H1 (cell line): ENCODE measurements around the gene ERC1. TPM values are rescaled to one million over a fixed set of nuclear protein-coding genes. Genes with fewer than 3 reads are reported as not detected.

ENCODE experiments used
- CTCF ChIA-PET: fragments of 300-600 bp; sonication (Branson Sonifier 250); formaldehyde crosslinking; loops from one replicate; lab custom pipeline; 2021; ENCODE audit not compliant: partially characterized antibody; lab: Charles Lee
- POLR2A ChIA-PET: fragments of 300-600 bp; sonication (Branson Sonifier 250); formaldehyde crosslinking; loops from one replicate; lab custom pipeline; 2021; ENCODE audit warnings: inconsistent platforms; ENCODE audit not compliant: partially characterized antibody; lab: Charles Lee
- DNase-seq, 2 experiments: peaks; one replicate each; pipeline versions ENCODE4 v3.0.0 to v3.0.0-alpha.2; 2010 to 2022; ENCODE audit warnings: low spot score in 2 of 2, low read depth in 1 of 2, mixed read lengths in 1 of 2
- FAIRE-seq: peaks from 2 replicates; lab custom pipeline; 2011; peaks lifted over from hg19 to GRCh38; lab: Jason Lieb, UNC
- H2AFZ ChIP-seq: 2 replicates; pipeline ENCODE4 v1.8.1; 2012; ENCODE audit warnings: low read length, inconsistent platforms
- H2AK5ac ChIP-seq: 2 replicates; pipeline ENCODE4 v1.6.1; 2013; ENCODE audit warnings: low read depth, low read length
- H2BK120ac ChIP-seq: replicated peaks from 2 replicates; pipeline ENCODE3; 2013; ENCODE audit warnings: low read depth, low read length, inconsistent platforms
- H2BK12ac ChIP-seq: 2 replicates; pipeline ENCODE4 v1.6.1; 2013; ENCODE audit warnings: low read depth, low read length
- H2BK15ac ChIP-seq: 2 replicates; pipeline ENCODE4 v1.6.1; 2013; ENCODE audit warnings: low read length
- H2BK20ac ChIP-seq: 2 replicates; pipeline ENCODE4 v1.6.1; 2013; ENCODE audit warnings: low read length
- H2BK5ac ChIP-seq: 2 replicates; pipeline ENCODE4 v1.6.1; 2013; ENCODE audit warnings: low read depth, low read length
- H3K14ac ChIP-seq: 2 replicates; pipeline ENCODE4 v1.6.1; 2013; ENCODE audit warnings: inconsistent platforms; ENCODE audit not compliant: insufficient read length
- H3K18ac ChIP-seq: 2 replicates; pipeline ENCODE4 v1.6.1; 2013; ENCODE audit warnings: low read length; ENCODE audit errors: extremely low read depth
- H3K23ac ChIP-seq: 2 replicates; pipeline ENCODE4 v1.6.1; 2013; ENCODE audit warnings: inconsistent platforms; ENCODE audit not compliant: insufficient read length
- H3K23me2 ChIP-seq: 2 replicates; pipeline ENCODE4 v1.6.1; 2013; ENCODE audit warnings: low read depth, low read length
- H3K27ac ChIP-seq: 2 replicates; pipeline ENCODE4 v1.6.1; 2011; ENCODE audit warnings: low read depth, low read length, inconsistent platforms
- H3K27me3 ChIP-seq, 4 experiments: replicated peaks in 1 of 4; 1 replicate in 1 of 4; 2 replicates in 3 of 4; pipeline versions ENCODE4 v1.6.1 to v1.8.1; 2011 to 2013; ENCODE audit warnings: low read length in 3 of 4, mild to moderate bottlenecking in 3 of 4, inconsistent platforms in 2 of 4, mixed read lengths in 2 of 4, moderate library complexity in 1 of 4; ENCODE audit not compliant: control insufficient read depth in 3 of 4, insufficient read depth in 3 of 4; ENCODE audit errors: extremely low read depth in 1 of 4
- H3K36me3 ChIP-seq, 4 experiments: 2 replicates each; pipeline versions ENCODE4 v1.6.1 to v1.8.1; 2011 to 2013; ENCODE audit warnings: mild to moderate bottlenecking in 4 of 4, low read length in 3 of 4, moderate library complexity in 2 of 4, control low read depth in 1 of 4, inconsistent platforms in 1 of 4; ENCODE audit not compliant: insufficient read depth in 4 of 4, control insufficient read depth in 2 of 4
- H3K4ac ChIP-seq: replicated peaks from 2 replicates; pipeline ENCODE3; 2013; ENCODE audit warnings: low read length, low read depth, mixed read lengths, inconsistent platforms; ENCODE audit not compliant: insufficient read length
- H3K4me1 ChIP-seq, 4 experiments: replicated peaks in 1 of 4; 1 replicate in 1 of 4; 2 replicates in 3 of 4; pipeline versions ENCODE4 v1.6.1 to v1.8.1; 2011 to 2013; ENCODE audit warnings: low read length in 3 of 4, inconsistent platforms in 2 of 4, mixed read lengths in 1 of 4; ENCODE audit not compliant: insufficient read depth in 4 of 4, control insufficient read depth in 3 of 4
- H3K4me2 ChIP-seq, 2 experiments: 2 replicates each; pipeline versions ENCODE4 v1.6.1 to v1.8.1; 2011 to 2013; ENCODE audit warnings: low read depth in 2 of 2, low read length in 2 of 2, control low read depth in 1 of 2, inconsistent platforms in 1 of 2, mild to moderate bottlenecking in 1 of 2; ENCODE audit not compliant: insufficient read depth in 1 of 2
- H3K4me3 ChIP-seq, 4 experiments: fragments of 200-600, 300-600 bp in 1 of 4; sonication (generic), shearing (Covaris generic), sonication (Bioruptor Twin) in 1 of 4; 2 replicates each; pipeline versions ENCODE4 v1.5.1 to v1.8.1; 2011 to 2016; ENCODE audit warnings: low read length in 4 of 4, low read depth in 3 of 4, control low read depth in 2 of 4, inconsistent platforms in 2 of 4, mild to moderate bottlenecking in 2 of 4, mixed read lengths in 1 of 4, moderate library complexity in 1 of 4; ENCODE audit not compliant: insufficient read depth in 2 of 4; ENCODE audit errors: extremely low read depth in 1 of 4
- H3K56ac ChIP-seq: replicated peaks from 2 replicates; pipeline ENCODE3; 2013; ENCODE audit warnings: low read depth, mild to moderate bottlenecking, mixed read lengths, low read length, inconsistent platforms; ENCODE audit not compliant: insufficient read length
- H3K79me1 ChIP-seq: 2 replicates; pipeline ENCODE4 v1.6.1; 2013; ENCODE audit warnings: low read depth, low read length, control low read depth
- H3K79me2 ChIP-seq, 2 experiments: 2 replicates each; pipeline versions ENCODE4 v1.6.1 to v1.8.1; 2012 to 2013; ENCODE audit warnings: low read length in 2 of 2, mild to moderate bottlenecking in 2 of 2, inconsistent platforms in 1 of 2; ENCODE audit not compliant: insufficient read depth in 2 of 2, control insufficient read depth in 1 of 2
- H3K9ac ChIP-seq, 4 experiments: replicated peaks in 1 of 4; 1 replicate in 1 of 4; 2 replicates in 3 of 4; pipeline versions ENCODE4 v1.6.1 to v1.8.1; 2011 to 2013; ENCODE audit warnings: low read depth in 3 of 4, low read length in 3 of 4, control low read depth in 2 of 4, mild to moderate bottlenecking in 2 of 4, moderate library complexity in 2 of 4, inconsistent platforms in 1 of 4; ENCODE audit errors: extremely low read depth in 1 of 4
- H3K9me3 ChIP-seq, 2 experiments: 2 replicates each; pipeline versions ENCODE4 v1.6.1 to v1.8.1; 2012 to 2013; ENCODE audit warnings: mild to moderate bottlenecking in 2 of 2, moderate library complexity in 2 of 2, control low read depth in 1 of 2, inconsistent platforms in 1 of 2, low read depth in 1 of 2, low read length in 1 of 2, mixed read lengths in 1 of 2; ENCODE audit not compliant: insufficient read depth in 2 of 2
- H4K20me1 ChIP-seq, 2 experiments: replicated peaks in 1 of 2; 2 replicates each; pipeline versions ENCODE3 to v1.8.1; 2011 to 2013; ENCODE audit warnings: inconsistent platforms in 2 of 2, low read length in 2 of 2, mild to moderate bottlenecking in 1 of 2; ENCODE audit not compliant: insufficient read depth in 2 of 2, control insufficient read depth in 1 of 2
- H4K5ac ChIP-seq: 2 replicates; pipeline ENCODE4 v1.6.1; 2013; ENCODE audit warnings: low read length, low read depth, mixed read lengths, inconsistent platforms; ENCODE audit not compliant: insufficient read length
- H4K8ac ChIP-seq: 2 replicates; pipeline ENCODE4 v1.8.0; 2013; ENCODE audit warnings: mild to moderate bottlenecking, moderate library complexity, low read length, inconsistent platforms; ENCODE audit not compliant: insufficient read depth; ENCODE audit errors: extremely low read depth
- H4K91ac ChIP-seq: replicated peaks from 2 replicates; pipeline ENCODE3; 2013; ENCODE audit warnings: low read length, mixed read lengths, inconsistent platforms; ENCODE audit not compliant: insufficient read length
- CHD1 ChIP-seq: IDR thresholded peaks from 2 replicates; pipeline ENCODE4 v1.6.1; 2012; ENCODE audit warnings: low read depth, low read length, improper control_type of control experiment
- HDAC6 ChIP-seq: IDR thresholded peaks from one replicate; pipeline ENCODE4 v1.7.1; 2012; ENCODE audit warnings: low read depth, mild to moderate bottlenecking, inconsistent platforms, low read length, moderate library complexity
- KDM1A ChIP-seq: fragments of 200-600, 300-600 bp; sonication (generic); IDR thresholded peaks from 2 replicates; pipeline ENCODE4 v1.7.1; 2016; ENCODE audit warnings: mild to moderate bottlenecking, low read length, borderline replicate concordance
- MAX ChIP-seq: IDR thresholded peaks from 2 replicates; pipeline ENCODE4 v1.6.1; 2012; ENCODE audit warnings: inconsistent platforms
- NANOG ChIP-seq: IDR thresholded peaks from 2 replicates; pipeline ENCODE4 v1.6.1; 2011; ENCODE audit warnings: low read length, low read depth, mild to moderate bottlenecking, inconsistent platforms; ENCODE audit not compliant: insufficient read depth, poor library complexity, severe bottlenecking
- POLR2A ChIP-seq, 2 experiments: IDR thresholded peaks; 1 replicate in 1 of 2; 2 replicates in 1 of 2; pipeline ENCODE4 v1.6.1; 2011; ENCODE audit warnings: low read depth in 2 of 2, low read length in 2 of 2, mild to moderate bottlenecking in 2 of 2; ENCODE audit errors: control extremely low read depth in 1 of 2
- RBBP5 ChIP-seq: IDR thresholded peaks from 2 replicates; pipeline ENCODE4 v1.7.1; 2012; ENCODE audit warnings: low read depth, mild to moderate bottlenecking, inconsistent platforms, low read length, moderate library complexity, borderline replicate concordance
- SAP30 ChIP-seq: fragments of 300-600 bp; sonication (generic); IDR thresholded peaks from 2 replicates; pipeline ENCODE4 v1.7.1; 2012; ENCODE audit warnings: low read length, moderate library complexity, mild to moderate bottlenecking, inconsistent platforms; ENCODE audit not compliant: insufficient read depth, insufficient replicate concordance
- SRF ChIP-seq: IDR thresholded peaks from 2 replicates; pipeline ENCODE4 v1.6.1; 2011; ENCODE audit warnings: mild to moderate bottlenecking, low read depth, low read length, moderate library complexity
- WGBS, 2 experiments: shearing (Covaris generic) in 1 of 2; methylation state at CpG; one replicate each; pipeline versions ENCODE4 v1.1.6 to v1.1.7; 2013 to 2015; ENCODE audit warnings: low lambda C conversion rate in 2 of 2, mixed read lengths in 2 of 2, inconsistent platforms in 1 of 2, low coverage in 1 of 2, missing lambda C conversion rate in 1 of 2; ENCODE audit not compliant: insufficient replicate concordance in 2 of 2, insufficient coverage in 1 of 2, insufficient read length in 1 of 2; ENCODE audit errors: extremely low coverage in 1 of 2, missing lambda C conversion rate in 1 of 2; 5-methylcytosine and 5-hydroxymethylcytosine counted together
- polyA plus RNA-seq, 7 experiments: library from polyadenylated mRNA; depleted of rRNA in 3 of 7; stranded (reverse) in 5 of 7; unstranded in 2 of 7; fragments of >200 nt in 5 of 7; fragments of 200-250 nt in 2 of 7; gene quantifications; 1 replicate in 5 of 7; 2 replicates in 1 of 7; 4 replicates in 1 of 7; pipeline versions ENCODE4 v1.2.1 to v1.2.3, GENCODE V29; 2011 to 2013; ENCODE audit warnings: missing spikeins in 2 of 7, mixed read lengths in 2 of 7
- total RNA-seq: library from RNA; stranded (reverse); fragmentation: NEBNext Ultra II Directional; extraction: Animal tissue kit (Norgen Biotek cat#: 25700); gene quantifications from 2 replicates; pipeline ENCODE4 v1.2.1, GENCODE V29; 2021

ERC1 gene
- total and polyA plus RNA-seq, 2 of the 8 experiments (the other 6 are each of a cell fraction or from before 2014, with no cell fraction given): 7.8 to 45.7 TPM

GRCh38 chr12:1220127-1221092 lies 229.4 kb downstream of the ERC1 start:
- 71 to 90% methylated on average over 1 to 7 of the region's 7 CpGs for WGBS, 2 experiments
- H3K14ac ChIP-seq: no peak overlapping the region
- H4K5ac ChIP-seq: no peak overlapping the region
- H3K79me2 ChIP-seq: no peaks in the 10 kb centered on the region
- no peak overlapping the region for H2AFZ ChIP-seq
- H3K4ac ChIP-seq: no peak overlapping the region
- H2BK12ac ChIP-seq: no peak overlapping the region
- no peak overlapping the region for H3K27ac ChIP-seq
- H2BK20ac ChIP-seq: no peak overlapping the region
- no peaks in the 10 kb centered on the region for H3K36me3 ChIP-seq
- no peak overlapping the region for H4K8ac ChIP-seq
- no peak overlapping the region for H3K4me3 ChIP-seq
- H3K79me1 ChIP-seq: no peaks in the 10 kb centered on the region
- no peak overlapping the region for H3K18ac ChIP-seq
- TF ChIP-seq POLR2A (IDR thresholded peaks at IDR 0.05; ENCODE audit: control extremely low read depth in 1 of 2, low read depth in 2 of 2, low read length in 2 of 2): no peak
- no peak for TF ChIP-seq SRF
- TF ChIP-seq KDM1A: no peak
- no peak for TF ChIP-seq CHD1
- TF ChIP-seq RBBP5: no peak
- no peak for TF ChIP-seq NANOG
- TF ChIP-seq SAP30: no peak
- TF ChIP-seq MAX: no peak
- TF ChIP-seq HDAC6: no peak
- POLR2A ChIA-PET: interaction anchor here (0.6 kb wide), 1 partner anchor 174 kb away, joined by 3 read pairs; no protein-coding TSS in a partner anchor
- no peaks in the 10 kb centered on the region for H3K27me3 ChIP-seq
- peaks cover 0 to 6% (median 0%) of the 10 kb centered on the region in 4 experiments; a peak in 3 of 7 replicates for H3K4me1 ChIP-seq
- H2BK5ac ChIP-seq: no peak overlapping the region
- FAIRE-seq (no peak), DNase-seq (no peak)
- H2AK5ac ChIP-seq: no peak overlapping the region; the same call in 1 of the 2 replicates
- H3K9me3 ChIP-seq: no peaks in the 10 kb centered on the region
- no peak overlapping the region for H3K4me2 ChIP-seq
- no peak overlapping the region for H2BK15ac ChIP-seq
- no peak overlapping the region; a peak in 1 of 7 replicates for H3K9ac ChIP-seq
- CTCF ChIA-PET: interaction anchor here (0.6 to 1.4 kb wide), 6 partner anchors 10 to 363 kb away, joined by 3 to 4 read pairs (median 3); no protein-coding TSS in a partner anchor
- H4K20me1 ChIP-seq: no peaks in the 10 kb centered on the region
- H3K56ac ChIP-seq: peak overlapping the region; percentile 37
- no peaks in the 10 kb centered on the region for H3K23me2 ChIP-seq
- no peak overlapping the region for H4K91ac ChIP-seq
- H2BK120ac ChIP-seq: no peak overlapping the region
- no peak overlapping the region for H3K23ac ChIP-seq
